H1 (cell line): ENCODE results near the gene PARP1. TPM values are rescaled to one million over a fixed set of nuclear protein-coding genes. Genes with fewer than 3 reads are reported as not detected.

Source experiments
- ASH2L ChIP-seq: fragments of 200-600, 300-600 bp; sonication (generic); IDR thresholded peaks from one replicate; pipeline ENCODE4 v1.7.1; 2017; ENCODE audit warnings: low read length
- CEBPB ChIP-seq: IDR thresholded peaks from 2 replicates; pipeline ENCODE4 v1.6.1; 2012; ENCODE audit warnings: low read depth, low read length
- CHD2 ChIP-seq: IDR thresholded peaks from 2 replicates; pipeline ENCODE4 v1.6.1; 2012; ENCODE audit warnings: low read length, improper control_type of control experiment
- KDM4A ChIP-seq: IDR thresholded peaks from one replicate; pipeline ENCODE4 v1.7.1; 2012; ENCODE audit warnings: low read depth, mild to moderate bottlenecking, moderate library complexity, low read length, inconsistent platforms; ENCODE audit not compliant: severe bottlenecking
- NANOG ChIP-seq: IDR thresholded peaks from 2 replicates; pipeline ENCODE4 v1.6.1; 2011; ENCODE audit warnings: low read length, low read depth, mild to moderate bottlenecking, inconsistent platforms; ENCODE audit not compliant: insufficient read depth, poor library complexity, severe bottlenecking
- RFX5 ChIP-seq: IDR thresholded peaks from 2 replicates; pipeline ENCODE4 v1.6.1; 2011; ENCODE audit warnings: low read depth, low read length, improper control_type of control experiment, borderline replicate concordance
- SIN3A ChIP-seq, 2 experiments: IDR thresholded peaks in 1 of 2; conservative IDR thresholded peaks in 1 of 2; 2 replicates each; pipeline ENCODE4 v1.6.1; 2011 to 2012; ENCODE audit warnings: low read length in 2 of 2, improper control_type of control experiment in 1 of 2, low read depth in 1 of 2, mild to moderate bottlenecking in 1 of 2
- TAF7 ChIP-seq: optimal IDR thresholded peaks from 2 replicates; pipeline ENCODE3; 2011; ENCODE audit warnings: low read depth, mild to moderate bottlenecking, inconsistent platforms, low read length, moderate library complexity, borderline replicate concordance
- polyA plus RNA-seq, 7 experiments: library from polyadenylated mRNA; depleted of rRNA in 3 of 7; stranded (reverse) in 5 of 7; unstranded in 2 of 7; fragments of >200 nt in 5 of 7; fragments of 200-250 nt in 2 of 7; gene quantifications; 1 replicate in 5 of 7; 2 replicates in 1 of 7; 4 replicates in 1 of 7; pipeline versions ENCODE4 v1.2.1 to v1.2.3, GENCODE V29; 2011 to 2013; ENCODE audit warnings: missing spikeins in 2 of 7, mixed read lengths in 2 of 7
- total RNA-seq: library from RNA; stranded (reverse); fragmentation: NEBNext Ultra II Directional; extraction: Animal tissue kit (Norgen Biotek cat#: 25700); gene quantifications from 2 replicates; pipeline ENCODE4 v1.2.1, GENCODE V29; 2021
- TF ChIP-seq, protein P1 (sequence below): fragments of 300-600 bp; sonication (generic); IDR thresholded peaks from 2 replicates; pipeline ENCODE4 v1.7.1; 2012; ENCODE audit warnings: low read length, moderate library complexity, mild to moderate bottlenecking, inconsistent platforms; ENCODE audit not compliant: insufficient replicate concordance

Gene PARP1
- total and polyA plus RNA-seq, 2 of the 8 experiments (the other 6 are each of a cell fraction or from before 2014, with no cell fraction given) = 416 to 441 TPM

DNA sequence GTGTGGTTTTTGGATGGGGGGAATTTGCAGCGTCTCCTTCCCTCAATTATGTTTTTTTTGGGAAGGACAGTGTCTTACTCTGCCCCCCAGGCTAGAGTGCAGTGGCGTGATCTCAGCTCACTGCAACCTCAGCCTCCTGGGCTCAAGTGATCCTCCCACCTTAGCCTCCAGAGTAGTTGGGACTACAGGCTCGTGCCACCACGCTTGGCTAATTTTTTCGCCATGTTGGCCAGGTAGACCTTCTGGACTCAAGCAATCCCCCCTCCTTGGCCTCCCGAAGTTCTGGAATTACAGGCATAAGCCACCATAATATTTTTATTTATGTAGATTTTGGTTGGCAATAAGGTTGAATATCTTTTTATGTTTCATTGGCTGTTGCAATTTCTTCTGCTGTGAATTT is 9.5 kb upstream of the PARP1 start (continued):
- TF ChIP-seq, protein P1, sequence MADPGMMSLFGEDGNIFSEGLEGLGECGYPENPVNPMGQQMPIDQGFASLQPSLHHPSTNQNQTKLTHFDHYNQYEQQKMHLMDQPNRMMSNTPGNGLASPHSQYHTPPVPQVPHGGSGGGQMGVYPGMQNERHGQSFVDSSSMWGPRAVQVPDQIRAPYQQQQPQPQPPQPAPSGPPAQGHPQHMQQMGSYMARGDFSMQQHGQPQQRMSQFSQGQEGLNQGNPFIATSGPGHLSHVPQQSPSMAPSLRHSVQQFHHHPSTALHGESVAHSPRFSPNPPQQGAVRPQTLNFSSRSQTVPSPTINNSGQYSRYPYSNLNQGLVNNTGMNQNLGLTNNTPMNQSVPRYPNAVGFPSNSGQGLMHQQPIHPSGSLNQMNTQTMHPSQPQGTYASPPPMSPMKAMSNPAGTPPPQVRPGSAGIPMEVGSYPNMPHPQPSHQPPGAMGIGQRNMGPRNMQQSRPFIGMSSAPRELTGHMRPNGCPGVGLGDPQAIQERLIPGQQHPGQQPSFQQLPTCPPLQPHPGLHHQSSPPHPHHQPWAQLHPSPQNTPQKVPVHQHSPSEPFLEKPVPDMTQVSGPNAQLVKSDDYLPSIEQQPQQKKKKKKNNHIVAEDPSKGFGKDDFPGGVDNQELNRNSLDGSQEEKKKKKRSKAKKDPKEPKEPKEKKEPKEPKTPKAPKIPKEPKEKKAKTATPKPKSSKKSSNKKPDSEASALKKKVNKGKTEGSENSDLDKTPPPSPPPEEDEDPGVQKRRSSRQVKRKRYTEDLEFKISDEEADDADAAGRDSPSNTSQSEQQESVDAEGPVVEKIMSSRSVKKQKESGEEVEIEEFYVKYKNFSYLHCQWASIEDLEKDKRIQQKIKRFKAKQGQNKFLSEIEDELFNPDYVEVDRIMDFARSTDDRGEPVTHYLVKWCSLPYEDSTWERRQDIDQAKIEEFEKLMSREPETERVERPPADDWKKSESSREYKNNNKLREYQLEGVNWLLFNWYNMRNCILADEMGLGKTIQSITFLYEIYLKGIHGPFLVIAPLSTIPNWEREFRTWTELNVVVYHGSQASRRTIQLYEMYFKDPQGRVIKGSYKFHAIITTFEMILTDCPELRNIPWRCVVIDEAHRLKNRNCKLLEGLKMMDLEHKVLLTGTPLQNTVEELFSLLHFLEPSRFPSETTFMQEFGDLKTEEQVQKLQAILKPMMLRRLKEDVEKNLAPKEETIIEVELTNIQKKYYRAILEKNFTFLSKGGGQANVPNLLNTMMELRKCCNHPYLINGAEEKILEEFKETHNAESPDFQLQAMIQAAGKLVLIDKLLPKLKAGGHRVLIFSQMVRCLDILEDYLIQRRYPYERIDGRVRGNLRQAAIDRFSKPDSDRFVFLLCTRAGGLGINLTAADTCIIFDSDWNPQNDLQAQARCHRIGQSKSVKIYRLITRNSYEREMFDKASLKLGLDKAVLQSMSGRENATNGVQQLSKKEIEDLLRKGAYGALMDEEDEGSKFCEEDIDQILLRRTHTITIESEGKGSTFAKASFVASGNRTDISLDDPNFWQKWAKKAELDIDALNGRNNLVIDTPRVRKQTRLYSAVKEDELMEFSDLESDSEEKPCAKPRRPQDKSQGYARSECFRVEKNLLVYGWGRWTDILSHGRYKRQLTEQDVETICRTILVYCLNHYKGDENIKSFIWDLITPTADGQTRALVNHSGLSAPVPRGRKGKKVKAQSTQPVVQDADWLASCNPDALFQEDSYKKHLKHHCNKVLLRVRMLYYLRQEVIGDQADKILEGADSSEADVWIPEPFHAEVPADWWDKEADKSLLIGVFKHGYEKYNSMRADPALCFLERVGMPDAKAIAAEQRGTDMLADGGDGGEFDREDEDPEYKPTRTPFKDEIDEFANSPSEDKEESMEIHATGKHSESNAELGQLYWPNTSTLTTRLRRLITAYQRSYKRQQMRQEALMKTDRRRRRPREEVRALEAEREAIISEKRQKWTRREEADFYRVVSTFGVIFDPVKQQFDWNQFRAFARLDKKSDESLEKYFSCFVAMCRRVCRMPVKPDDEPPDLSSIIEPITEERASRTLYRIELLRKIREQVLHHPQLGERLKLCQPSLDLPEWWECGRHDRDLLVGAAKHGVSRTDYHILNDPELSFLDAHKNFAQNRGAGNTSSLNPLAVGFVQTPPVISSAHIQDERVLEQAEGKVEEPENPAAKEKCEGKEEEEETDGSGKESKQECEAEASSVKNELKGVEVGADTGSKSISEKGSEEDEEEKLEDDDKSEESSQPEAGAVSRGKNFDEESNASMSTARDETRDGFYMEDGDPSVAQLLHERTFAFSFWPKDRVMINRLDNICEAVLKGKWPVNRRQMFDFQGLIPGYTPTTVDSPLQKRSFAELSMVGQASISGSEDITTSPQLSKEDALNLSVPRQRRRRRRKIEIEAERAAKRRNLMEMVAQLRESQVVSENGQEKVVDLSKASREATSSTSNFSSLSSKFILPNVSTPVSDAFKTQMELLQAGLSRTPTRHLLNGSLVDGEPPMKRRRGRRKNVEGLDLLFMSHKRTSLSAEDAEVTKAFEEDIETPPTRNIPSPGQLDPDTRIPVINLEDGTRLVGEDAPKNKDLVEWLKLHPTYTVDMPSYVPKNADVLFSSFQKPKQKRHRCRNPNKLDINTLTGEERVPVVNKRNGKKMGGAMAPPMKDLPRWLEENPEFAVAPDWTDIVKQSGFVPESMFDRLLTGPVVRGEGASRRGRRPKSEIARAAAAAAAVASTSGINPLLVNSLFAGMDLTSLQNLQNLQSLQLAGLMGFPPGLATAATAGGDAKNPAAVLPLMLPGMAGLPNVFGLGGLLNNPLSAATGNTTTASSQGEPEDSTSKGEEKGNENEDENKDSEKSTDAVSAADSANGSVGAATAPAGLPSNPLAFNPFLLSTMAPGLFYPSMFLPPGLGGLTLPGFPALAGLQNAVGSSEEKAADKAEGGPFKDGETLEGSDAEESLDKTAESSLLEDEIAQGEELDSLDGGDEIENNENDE = no peak
- no peak for TF ChIP-seq RFX5
- no peak for TF ChIP-seq ASH2L
- no peak for TF ChIP-seq SIN3A (conservative IDR thresholded peaks at IDR 0.05 in 1 of 2, IDR thresholded peaks at IDR 0.05 in 1 of 2; ENCODE audit: low read depth in 1 of 2, low read length in 2 of 2)
- no peak for TF ChIP-seq KDM4A
- no peak for TF ChIP-seq TAF7
- TF ChIP-seq NANOG = no peak
- TF ChIP-seq CEBPB = no peak
- TF ChIP-seq CHD2 = no peak
